ENCODE results near the gene WHRN. TPM values are rescaled to one million over a fixed set of nuclear protein-coding genes. Genes with fewer than 3 reads are reported as not detected.

The WHRN gene
- total and polyA plus RNA-seq, 9 of the 15 experiments (the other 6 are each of a cell fraction or from before 2014, with no cell fraction given) = 0.31 to 14.1 (median 3.0) TPM

DNA sequence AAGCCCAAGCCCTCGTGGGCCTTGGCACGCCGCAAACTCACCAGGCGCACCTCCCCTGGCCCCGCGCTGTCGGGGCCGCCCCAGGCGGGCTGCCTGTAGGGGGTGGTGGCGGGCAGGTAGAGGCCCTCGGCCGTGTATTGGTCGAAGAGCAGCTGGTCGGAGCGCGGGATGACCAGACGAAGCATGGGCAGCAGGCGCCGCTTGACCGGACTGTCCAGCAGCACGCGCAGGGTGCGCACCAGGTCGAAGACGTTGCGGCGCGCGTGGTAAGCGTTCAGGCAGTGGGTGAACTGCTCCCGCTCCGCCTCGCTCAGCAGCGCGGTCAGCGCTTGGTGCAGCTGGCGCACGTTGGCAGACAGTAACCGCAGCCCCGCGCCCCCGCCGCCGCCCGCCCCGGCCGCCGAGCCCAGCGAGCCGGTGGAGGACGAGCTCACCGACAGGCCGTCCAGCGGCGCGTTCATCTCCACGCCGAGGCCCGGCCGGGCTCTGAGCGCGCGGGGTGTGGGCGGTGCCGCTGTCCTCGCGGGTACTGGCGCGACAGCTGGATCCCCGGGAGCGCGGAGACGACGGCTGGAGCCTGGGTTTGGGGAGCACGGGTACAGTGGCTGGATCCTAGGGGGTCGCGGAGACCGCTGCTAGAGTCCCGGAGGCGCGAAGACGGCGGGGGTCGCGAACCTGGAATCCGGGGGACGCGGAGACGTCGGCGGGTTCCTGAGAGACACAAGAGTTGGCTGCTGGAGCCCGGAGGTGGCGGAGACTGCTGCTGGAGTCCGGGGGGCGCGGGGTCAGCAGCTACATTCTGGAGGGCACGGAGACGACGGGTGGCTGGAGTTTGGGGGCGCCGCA is 709 bp downstream of the WHRN start (continued):
- TF ChIP-seq, protein P1, sequence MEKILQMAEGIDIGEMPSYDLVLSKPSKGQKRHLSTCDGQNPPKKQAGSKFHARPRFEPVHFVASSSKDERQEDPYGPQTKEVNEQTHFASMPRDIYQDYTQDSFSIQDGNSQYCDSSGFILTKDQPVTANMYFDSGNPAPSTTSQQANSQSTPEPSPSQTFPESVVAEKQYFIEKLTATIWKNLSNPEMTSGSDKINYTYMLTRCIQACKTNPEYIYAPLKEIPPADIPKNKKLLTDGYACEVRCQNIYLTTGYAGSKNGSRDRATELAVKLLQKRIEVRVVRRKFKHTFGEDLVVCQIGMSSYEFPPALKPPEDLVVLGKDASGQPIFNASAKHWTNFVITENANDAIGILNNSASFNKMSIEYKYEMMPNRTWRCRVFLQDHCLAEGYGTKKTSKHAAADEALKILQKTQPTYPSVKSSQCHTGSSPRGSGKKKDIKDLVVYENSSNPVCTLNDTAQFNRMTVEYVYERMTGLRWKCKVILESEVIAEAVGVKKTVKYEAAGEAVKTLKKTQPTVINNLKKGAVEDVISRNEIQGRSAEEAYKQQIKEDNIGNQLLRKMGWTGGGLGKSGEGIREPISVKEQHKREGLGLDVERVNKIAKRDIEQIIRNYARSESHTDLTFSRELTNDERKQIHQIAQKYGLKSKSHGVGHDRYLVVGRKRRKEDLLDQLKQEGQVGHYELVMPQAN (IDR thresholded peaks at IDR 0.05; ENCODE audit: borderline replicate concordance) = no peak
- TF ChIP-seq U2AF2 (optimal IDR thresholded peaks at IDR 0.05; ENCODE audit: low read depth, low read length) = no peak
- TF ChIP-seq NFE2L1 (tag; IDR thresholded peaks at IDR 0.05; ENCODE audit: borderline replicate concordance, low read depth) = no peak
- peak; percentile 85; the same call in 1 of the 2 replicates for TF ChIP-seq MED1 (CRISPR knock-in tag; IDR thresholded peaks at IDR 0.05; ENCODE audit: borderline replicate concordance)
- TF ChIP-seq LCOR (CRISPR knock-in tag; IDR thresholded peaks at IDR 0.05) = peak; percentile 58; the same call in 1 of the 2 replicates
- peak; percentile 80 for TF ChIP-seq ZFP36 (IDR thresholded peaks at IDR 0.05; ENCODE audit: low read depth, low read length, partially characterized antibody)
- no peak for TF ChIP-seq HMG20B (CRISPR knock-in tag; IDR thresholded peaks at IDR 0.05)
- peak; percentile 40 to 67; a peak in 1 of 4 replicates for TF ChIP-seq SIN3A (IDR thresholded peaks at IDR 0.05; ENCODE audit: borderline replicate concordance in 2 of 2, control insufficient read depth in 1 of 2, low read depth in 2 of 2, low read length in 2 of 2)
- no peak for TF ChIP-seq ZNF384 (IDR thresholded peaks at IDR 0.05; ENCODE audit: low read depth, low read length)
- TF ChIP-seq ZNF347 (CRISPR knock-in tag; IDR thresholded peaks at IDR 0.05; ENCODE audit: low read depth) = no peak
- TF ChIP-seq, protein P2, sequence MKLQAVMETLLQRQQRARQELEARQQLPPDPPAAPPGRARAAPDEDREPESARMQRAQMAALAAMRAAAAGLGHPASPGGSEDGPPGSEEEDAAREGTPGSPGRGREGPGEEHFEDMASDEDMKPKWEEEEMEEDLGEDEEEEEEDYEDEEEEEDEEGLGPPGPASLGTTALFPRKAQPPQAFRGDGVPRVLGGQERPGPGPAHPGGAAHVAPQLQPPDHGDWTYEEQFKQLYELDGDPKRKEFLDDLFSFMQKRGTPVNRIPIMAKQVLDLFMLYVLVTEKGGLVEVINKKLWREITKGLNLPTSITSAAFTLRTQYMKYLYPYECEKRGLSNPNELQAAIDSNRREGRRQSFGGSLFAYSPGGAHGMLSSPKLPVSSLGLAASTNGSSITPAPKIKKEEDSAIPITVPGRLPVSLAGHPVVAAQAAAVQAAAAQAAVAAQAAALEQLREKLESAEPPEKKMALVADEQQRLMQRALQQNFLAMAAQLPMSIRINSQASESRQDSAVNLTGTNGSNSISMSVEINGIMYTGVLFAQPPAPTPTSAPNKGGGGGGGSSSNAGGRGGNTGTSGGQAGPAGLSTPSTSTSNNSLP (IDR thresholded peaks at IDR 0.05; ENCODE audit: borderline replicate concordance, low read depth, low read length) = no peak
- TF ChIP-seq ARNT (IDR thresholded peaks at IDR 0.05) = no peak
- TF ChIP-seq, protein P3, sequence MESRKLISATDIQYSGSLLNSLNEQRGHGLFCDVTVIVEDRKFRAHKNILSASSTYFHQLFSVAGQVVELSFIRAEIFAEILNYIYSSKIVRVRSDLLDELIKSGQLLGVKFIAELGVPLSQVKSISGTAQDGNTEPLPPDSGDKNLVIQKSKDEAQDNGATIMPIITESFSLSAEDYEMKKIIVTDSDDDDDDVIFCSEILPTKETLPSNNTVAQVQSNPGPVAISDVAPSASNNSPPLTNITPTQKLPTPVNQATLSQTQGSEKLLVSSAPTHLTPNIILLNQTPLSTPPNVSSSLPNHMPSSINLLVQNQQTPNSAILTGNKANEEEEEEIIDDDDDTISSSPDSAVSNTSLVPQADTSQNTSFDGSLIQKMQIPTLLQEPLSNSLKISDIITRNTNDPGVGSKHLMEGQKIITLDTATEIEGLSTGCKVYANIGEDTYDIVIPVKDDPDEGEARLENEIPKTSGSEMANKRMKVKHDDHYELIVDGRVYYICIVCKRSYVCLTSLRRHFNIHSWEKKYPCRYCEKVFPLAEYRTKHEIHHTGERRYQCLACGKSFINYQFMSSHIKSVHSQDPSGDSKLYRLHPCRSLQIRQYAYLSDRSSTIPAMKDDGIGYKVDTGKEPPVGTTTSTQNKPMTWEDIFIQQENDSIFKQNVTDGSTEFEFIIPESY (CRISPR knock-in tag; IDR thresholded peaks at IDR 0.05) = peak; percentile 88
- no peak for TF ChIP-seq KAT2B (IDR thresholded peaks at IDR 0.05; ENCODE audit: low read depth, low read length)
- TF ChIP-seq, protein P4, sequence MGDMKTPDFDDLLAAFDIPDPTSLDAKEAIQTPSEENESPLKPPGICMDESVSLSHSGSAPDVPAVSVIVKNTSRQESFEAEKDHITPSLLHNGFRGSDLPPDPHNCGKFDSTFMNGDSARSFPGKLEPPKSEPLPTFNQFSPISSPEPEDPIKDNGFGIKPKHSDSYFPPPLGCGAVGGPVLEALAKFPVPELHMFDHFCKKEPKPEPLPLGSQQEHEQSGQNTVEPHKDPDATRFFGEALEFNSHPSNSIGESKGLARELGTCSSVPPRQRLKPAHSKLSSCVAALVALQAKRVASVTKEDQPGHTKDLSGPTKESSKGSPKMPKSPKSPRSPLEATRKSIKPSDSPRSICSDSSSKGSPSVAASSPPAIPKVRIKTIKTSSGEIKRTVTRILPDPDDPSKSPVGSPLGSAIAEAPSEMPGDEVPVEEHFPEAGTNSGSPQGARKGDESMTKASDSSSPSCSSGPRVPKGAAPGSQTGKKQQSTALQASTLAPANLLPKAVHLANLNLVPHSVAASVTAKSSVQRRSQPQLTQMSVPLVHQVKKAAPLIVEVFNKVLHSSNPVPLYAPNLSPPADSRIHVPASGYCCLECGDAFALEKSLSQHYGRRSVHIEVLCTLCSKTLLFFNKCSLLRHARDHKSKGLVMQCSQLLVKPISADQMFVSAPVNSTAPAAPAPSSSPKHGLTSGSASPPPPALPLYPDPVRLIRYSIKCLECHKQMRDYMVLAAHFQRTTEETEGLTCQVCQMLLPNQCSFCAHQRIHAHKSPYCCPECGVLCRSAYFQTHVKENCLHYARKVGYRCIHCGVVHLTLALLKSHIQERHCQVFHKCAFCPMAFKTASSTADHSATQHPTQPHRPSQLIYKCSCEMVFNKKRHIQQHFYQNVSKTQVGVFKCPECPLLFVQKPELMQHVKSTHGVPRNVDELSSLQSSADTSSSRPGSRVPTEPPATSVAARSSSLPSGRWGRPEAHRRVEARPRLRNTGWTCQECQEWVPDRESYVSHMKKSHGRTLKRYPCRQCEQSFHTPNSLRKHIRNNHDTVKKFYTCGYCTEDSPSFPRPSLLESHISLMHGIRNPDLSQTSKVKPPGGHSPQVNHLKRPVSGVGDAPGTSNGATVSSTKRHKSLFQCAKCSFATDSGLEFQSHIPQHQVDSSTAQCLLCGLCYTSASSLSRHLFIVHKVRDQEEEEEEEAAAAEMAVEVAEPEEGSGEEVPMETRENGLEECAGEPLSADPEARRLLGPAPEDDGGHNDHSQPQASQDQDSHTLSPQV (IDR thresholded peaks at IDR 0.05) = peak; percentile 94
- TF ChIP-seq ZNF77 (CRISPR knock-in tag; IDR thresholded peaks at IDR 0.05) = no peak
- peak; percentile 73 for TF ChIP-seq SMAD4 (CRISPR knock-in tag; conservative IDR thresholded peaks at IDR 0.05)

Data from K562 (cell line).